A549 (cell line): Measurements from ENCODE around the gene ATG10. TPM values are rescaled to one million over a fixed set of nuclear protein-coding genes. Genes with fewer than 3 reads are reported as not detected.

ENCODE experiments used
- ATAC-seq, 2 experiments: fragments of 200-7000 bp in 1 of 2; fragments of >200 bp in 1 of 2; cut with Nextera tagmentation in 1 of 2; cut with Tn5 transposase in 1 of 2; 3 replicates each; pipeline versions ENCODE4 v1.8.0 to v1.9.1; 2018 to 2020; ENCODE audit warnings: mild to moderate bottlenecking in 1 of 2, moderate library complexity in 1 of 2
- CTCF ChIA-PET: fragments of 300-600 bp; sonication (Branson Sonifier 250); formaldehyde crosslinking; extraction: SDS; loops from one replicate; lab custom pipeline; 2021; ENCODE audit warnings: antibody characterized with exemption, inconsistent platforms; lab: Yijun Ruan, JAX
- POLR2A ChIA-PET: fragments of 350-600 bp; formaldehyde crosslinking; extraction: SDS; loops from one replicate; lab custom pipeline; 2021; ENCODE audit warnings: antibody characterized with exemption, inconsistent platforms; lab: Yijun Ruan, JAX
- DNase-seq, 2 experiments: peaks; one replicate each; pipeline versions ENCODE4 v3.0.0 to v3.0.0-alpha.2; 2011 to 2016; ENCODE audit warnings: low read depth in 1 of 2, low spot score in 1 of 2
- FAIRE-seq: peaks from 2 replicates; lab custom pipeline; 2011; peaks lifted over from hg19 to GRCh38; lab: Jason Lieb, UNC
- H3K27ac ChIP-seq, 2 experiments: fragments of >200 bp; sonication (Bioruptor Twin); formaldehyde crosslinking; 3 replicates each; pipeline ENCODE4 v1.5.1; 2016 to 2017
- H3K4me1 ChIP-seq: fragments of >200 bp; sonication (Bioruptor Twin); formaldehyde crosslinking; 3 replicates; pipeline ENCODE4 v1.6.1; 2016
- H3K4me2 ChIP-seq: fragments of >200 bp; sonication (Bioruptor Twin); formaldehyde crosslinking; 3 replicates; pipeline ENCODE4 v1.6.1; 2016
- H3K4me3 ChIP-seq: fragments of >200 bp; sonication (Bioruptor Twin); formaldehyde crosslinking; 3 replicates; pipeline ENCODE4 v1.5.1; 2016
- H3K9me3 ChIP-seq: fragments of >200 bp; sonication (Bioruptor Twin); formaldehyde crosslinking; 3 replicates; pipeline ENCODE4 v1.6.1; 2016
- CEBPB ChIP-seq, 2 experiments: fragments of >200 bp in 1 of 2; sonication (Bioruptor Twin) in 1 of 2; formaldehyde crosslinking in 1 of 2; IDR thresholded peaks; 2 replicates each; pipeline ENCODE4 v1.6.1; 2012 to 2016
- CHD2 ChIP-seq: fragments of 150-350 bp; IDR thresholded peaks from 2 replicates; pipeline ENCODE4 v1.6.1; 2014; ENCODE audit warnings: low read length; ENCODE audit not compliant: partially characterized antibody
- CHD4 ChIP-seq: fragments of 200-600 bp; sonication (generic); IDR thresholded peaks from 2 replicates; pipeline ENCODE4 v1.6.1; 2016; ENCODE audit warnings: antibody characterized with exemption, mild to moderate bottlenecking, borderline replicate concordance
- EP300 ChIP-seq, 2 experiments: fragments of >200 bp; sonication (Bioruptor Twin); formaldehyde crosslinking; IDR thresholded peaks; 2 replicates in 1 of 2; 3 replicates in 1 of 2; pipeline ENCODE4 v1.6.1; 2016 to 2017
- ESRRA ChIP-seq: fragments of 150-350 bp; IDR thresholded peaks from 2 replicates; pipeline ENCODE4 v1.6.1; 2014; ENCODE audit warnings: mild to moderate bottlenecking, low read length, borderline replicate concordance
- HEYL ChIP-seq: fragments of 250-450 bp; sonication (Bioruptor Pico); IDR thresholded peaks from 2 replicates; pipeline ENCODE4 v1.8.0; 2021; ENCODE audit warnings: mild to moderate bottlenecking, moderate library complexity
- HOXA7 ChIP-seq: fragments of 250-450 bp; sonication (Bioruptor Pico); IDR thresholded peaks from 2 replicates; pipeline ENCODE4 v1.5.0; 2020; ENCODE audit warnings: mild to moderate bottlenecking, moderate library complexity
- HOXB13 ChIP-seq: fragments of 250-450 bp; sonication (Bioruptor Pico); IDR thresholded peaks from 2 replicates; pipeline ENCODE4 v1.5.0; 2020; ENCODE audit warnings: low read depth, mild to moderate bottlenecking, moderate library complexity
- JUN ChIP-seq, 2 experiments: fragments of >200 bp; sonication (Bioruptor Twin); formaldehyde crosslinking; IDR thresholded peaks; 2 replicates in 1 of 2; 3 replicates in 1 of 2; pipeline ENCODE4 v1.6.1; 2016 to 2017
- JUNB ChIP-seq: fragments of >200 bp; sonication (Bioruptor Twin); formaldehyde crosslinking; IDR thresholded peaks from 2 replicates; pipeline ENCODE4 v1.6.1; 2016
- MAFK ChIP-seq: fragments of 450-650 bp; IDR thresholded peaks from 2 replicates; pipeline ENCODE4 v1.6.1; 2014; ENCODE audit not compliant: partially characterized antibody
- RCOR1 ChIP-seq: fragments of 150-350 bp; IDR thresholded peaks from 2 replicates; pipeline ENCODE4 v1.6.1; 2014; ENCODE audit warnings: antibody characterized with exemption, low read length, low read depth
- TFCP2L1 ChIP-seq: fragments of 250-450 bp; sonication (Bioruptor Pico); IDR thresholded peaks from 2 replicates; pipeline ENCODE4 v1.5.0; 2021; ENCODE audit warnings: mild to moderate bottlenecking
- TP53 ChIP-seq: fragments of 250-450 bp; sonication (Bioruptor Pico); IDR thresholded peaks from 2 replicates; pipeline ENCODE4 v1.5.0; 2021; ENCODE audit warnings: mild to moderate bottlenecking, moderate library complexity
- ZNF302 ChIP-seq: fragments of 250-450 bp; sonication (Bioruptor Pico); IDR thresholded peaks from 2 replicates; pipeline ENCODE4 v1.9.0; 2021; ENCODE audit warnings: inconsistent platforms, mild to moderate bottlenecking, moderate library complexity
- ZSCAN20 ChIP-seq: fragments of 250-450 bp; sonication (Bioruptor Pico); IDR thresholded peaks from 2 replicates; pipeline ENCODE4 v1.8.0; 2022; ENCODE audit warnings: mild to moderate bottlenecking, moderate library complexity
- WGBS: methylation state at CpG from one replicate; pipeline ENCODE4 v1.1.6; 2017; ENCODE audit errors: missing lambda C conversion rate; 5-methylcytosine and 5-hydroxymethylcytosine counted together
- polyA plus RNA-seq, 4 experiments: library from polyadenylated mRNA; depleted of rRNA in 3 of 4; stranded (reverse); fragments of >200 nt; fragmentation: RNase III in 1 of 4; extraction: RNeasy Plus Mini Kit Qiagen cat#74134 plus additional on column Dnase treatment in 1 of 4; gene quantifications; 2 replicates in 3 of 4; 3 replicates in 1 of 4; pipeline ENCODE4 v1.2.3, GENCODE V29; 2011 to 2017
- TF ChIP-seq, protein P1 (sequence below): fragments of 250-450 bp; sonication (Bioruptor Pico); IDR thresholded peaks from 2 replicates; pipeline ENCODE4 v1.5.0; 2021; ENCODE audit warnings: mild to moderate bottlenecking, moderate library complexity, borderline replicate concordance
- TF ChIP-seq, protein P2 (sequence below): fragments of >200 bp; sonication (Bioruptor Twin); formaldehyde crosslinking; IDR thresholded peaks from 2 replicates; pipeline ENCODE4 v1.6.1; 2016
- TF ChIP-seq, protein P3 (sequence below): fragments of 150-350 bp; IDR thresholded peaks from 2 replicates; pipeline ENCODE4 v1.6.1; 2014; ENCODE audit warnings: low read depth, mild to moderate bottlenecking, low read length
- TF ChIP-seq, protein P4 (sequence below): IDR thresholded peaks from 2 replicates; pipeline ENCODE4 v1.6.1; 2012
- TF ChIP-seq, protein P5 (sequence below): IDR thresholded peaks from 2 replicates; pipeline ENCODE4 v1.6.1; 2012
- TF ChIP-seq, protein P6 (sequence below): fragments of 200-600 bp; sonication (generic); IDR thresholded peaks from 2 replicates; pipeline ENCODE4 v1.6.1; 2016; ENCODE audit warnings: antibody characterized with exemption, mild to moderate bottlenecking, moderate library complexity

Gene ATG10
- polyA plus RNA-seq, 2 of the 4 experiments (the other 2 are of a cell fraction): 12.7 to 17.9 TPM

DNA sequence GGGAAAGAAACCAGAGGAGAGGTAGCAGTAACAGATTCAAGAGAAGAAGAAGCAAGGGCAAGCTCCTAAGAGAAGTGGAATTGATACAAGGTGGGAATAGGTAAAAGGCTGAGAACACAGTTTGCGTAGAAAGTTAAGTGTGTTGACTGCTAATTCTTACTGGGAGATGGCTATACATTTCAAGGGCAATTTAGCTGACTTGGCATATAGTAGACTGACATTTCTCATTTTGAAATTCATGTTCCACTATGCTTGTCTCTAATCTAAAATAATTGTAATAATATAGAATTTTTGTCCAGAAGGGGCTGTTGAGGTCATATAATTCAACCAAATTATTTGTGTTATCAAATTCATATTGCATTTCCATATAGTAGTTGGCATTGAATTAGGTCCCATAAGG, 144.0 kb downstream of the ATG10 start:
- no peak overlapping the region for H3K27ac ChIP-seq
- H3K9me3 ChIP-seq: no peaks in the 10 kb centered on the region
- POLR2A ChIA-PET: no interaction called here
- TF ChIP-seq TFCP2L1 (CRISPR knock-in tag) (no peak), RCOR1 (no peak), MAFK (peak; percentile 93)
- TF ChIP-seq, all 56 proteins: peak for 1
- 95% methylated on average over 1 of the region's 1 CpG for WGBS
- Histone ChIP-seq H3K4me1 (0 out of 3 replicates have a peak, but pooled peaks cover 5% of the 10 kb centered on the region), H3K4me2 (no peak overlapping the region), H3K4me3 (no peak overlapping the region)
- DNase-seq: no peak
- no peak for FAIRE-seq
- no peak for ATAC-seq
- CTCF ChIA-PET: interaction anchor here (0.6 to 0.9 kb wide), 3 partner anchors 9 to 176 kb away, joined by 3 read pairs; no protein-coding TSS in a partner anchor

DNA sequence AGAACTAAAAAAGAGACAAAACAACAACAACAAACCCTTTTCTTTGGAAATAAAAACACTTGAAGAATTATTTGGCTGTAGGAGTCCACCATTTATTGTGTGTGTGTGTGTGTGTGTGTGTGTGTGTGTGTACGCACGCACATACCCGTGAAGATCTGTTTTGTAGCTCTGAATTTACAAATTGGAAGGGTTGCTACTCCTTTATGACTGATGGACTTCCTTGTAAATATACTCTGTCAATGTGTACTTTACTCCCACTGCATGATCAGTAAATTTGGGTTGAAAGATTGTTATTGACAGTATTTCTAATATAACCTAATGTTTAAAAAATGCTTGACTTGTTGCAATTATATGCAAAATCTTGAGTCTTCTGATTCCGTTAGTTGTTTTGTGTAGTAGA, 148.1 kb downstream of the ATG10 start:
- DNase-seq (no peak), ATAC-seq (no peak), FAIRE-seq (no peak)
- POLR2A ChIA-PET: no interaction called here
- no peak overlapping the region for H3K27ac ChIP-seq
- H3K4me2 ChIP-seq: no peak overlapping the region
- no peak overlapping the region for H3K4me3 ChIP-seq
- no peaks in the 10 kb centered on the region for H3K4me1 ChIP-seq
- WGBS: 92% methylated on average over 4 of the region's 4 CpGs
- CTCF ChIA-PET: interaction anchor here (0.6 kb wide), 2 partner anchors 56 to 136 kb away, joined by 3 to 4 read pairs; no protein-coding TSS in a partner anchor
- no peaks in the 10 kb centered on the region for H3K9me3 ChIP-seq
- TF ChIP-seq, protein P1, sequence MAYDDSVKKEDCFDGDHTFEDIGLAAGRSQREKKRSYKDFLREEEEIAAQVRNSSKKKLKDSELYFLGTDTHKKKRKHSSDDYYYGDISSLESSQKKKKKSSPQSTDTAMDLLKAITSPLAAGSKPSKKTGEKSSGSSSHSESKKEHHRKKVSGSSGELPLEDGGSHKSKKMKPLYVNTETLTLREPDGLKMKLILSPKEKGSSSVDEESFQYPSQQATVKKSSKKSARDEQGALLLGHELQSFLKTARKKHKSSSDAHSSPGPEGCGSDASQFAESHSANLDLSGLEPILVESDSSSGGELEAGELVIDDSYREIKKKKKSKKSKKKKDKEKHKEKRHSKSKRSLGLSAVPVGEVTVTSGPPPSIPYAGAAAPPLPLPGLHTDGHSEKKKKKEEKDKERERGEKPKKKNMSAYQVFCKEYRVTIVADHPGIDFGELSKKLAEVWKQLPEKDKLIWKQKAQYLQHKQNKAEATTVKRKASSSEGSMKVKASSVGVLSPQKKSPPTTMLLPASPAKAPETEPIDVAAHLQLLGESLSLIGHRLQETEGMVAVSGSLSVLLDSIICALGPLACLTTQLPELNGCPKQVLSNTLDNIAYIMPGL: no peak
- no peak for TF ChIP-seq HOXA7 (CRISPR knock-in tag)
- no peak for TF ChIP-seq ZNF302 (CRISPR knock-in tag)
- TF ChIP-seq TFCP2L1 (CRISPR knock-in tag): no peak
- TF ChIP-seq HOXB13 (CRISPR knock-in tag): no peak
- no peak for TF ChIP-seq JUNB
- no peak for TF ChIP-seq JUN (IDR thresholded peaks at IDR 0.05)
- TF ChIP-seq, protein P2, sequence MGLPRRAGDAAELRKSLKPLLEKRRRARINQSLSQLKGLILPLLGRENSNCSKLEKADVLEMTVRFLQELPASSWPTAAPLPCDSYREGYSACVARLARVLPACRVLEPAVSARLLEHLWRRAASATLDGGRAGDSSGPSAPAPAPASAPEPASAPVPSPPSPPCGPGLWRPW: no peak

DNA sequence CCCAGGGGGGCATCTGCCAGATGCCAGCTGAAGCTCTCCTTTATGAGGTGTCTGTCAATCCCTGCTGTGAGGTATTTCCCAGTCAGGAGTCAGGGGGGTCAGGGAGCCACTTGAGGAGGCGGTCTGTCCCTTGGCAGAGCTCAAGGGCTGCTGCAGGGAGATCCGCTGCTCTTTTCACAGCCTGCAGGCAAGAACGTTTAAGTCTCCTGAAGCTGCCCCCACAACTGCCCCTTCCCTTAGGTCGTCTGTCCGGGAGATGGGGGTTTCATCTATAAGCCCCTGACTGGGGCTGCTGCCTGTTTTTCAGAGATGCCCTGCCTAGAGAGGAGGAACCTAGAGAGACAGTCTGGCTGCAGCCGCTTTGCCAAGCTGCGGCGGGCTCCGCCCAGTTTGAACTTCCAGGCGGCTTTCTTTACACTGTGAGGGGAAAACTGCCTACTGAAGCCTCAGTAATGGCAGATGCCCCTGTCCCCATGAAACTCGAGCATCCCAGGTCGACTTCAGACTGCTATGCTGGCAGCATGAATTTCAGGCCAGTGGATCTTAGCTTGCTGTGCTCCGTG, 158.0 kb downstream of the ATG10 start:
- FAIRE-seq (no peak), DNase-seq (no peak), ATAC-seq (no peak)
- no peak overlapping the region for H3K4me2 ChIP-seq
- H3K27ac ChIP-seq: no peak overlapping the region
- CTCF ChIA-PET: interaction anchor here (0.7 kb wide), 1 partner anchor 15 kb away, joined by 3 read pairs; no protein-coding TSS in a partner anchor
- H3K4me3 ChIP-seq: no peak overlapping the region
- no peak for TF ChIP-seq EP300 (IDR thresholded peaks at IDR 0.05)
- TF ChIP-seq TP53 (CRISPR knock-in tag): no peak
- TF ChIP-seq ESRRA: no peak
- TF ChIP-seq CHD2: no peak
- no peaks in the 10 kb centered on the region for H3K4me1 ChIP-seq
- 90% methylated on average over 10 of the region's 13 CpGs for whole genome bisulfite sequencing
- H3K9me3 ChIP-seq: peaks cover 6% of the 10 kb centered on the region; the same call in 1 of the 3 replicates
- POLR2A ChIA-PET: interaction anchor here (0.6 kb wide), 1 partner anchor 395 kb away, joined by 5 read pairs; no protein-coding TSS in a partner anchor

DNA sequence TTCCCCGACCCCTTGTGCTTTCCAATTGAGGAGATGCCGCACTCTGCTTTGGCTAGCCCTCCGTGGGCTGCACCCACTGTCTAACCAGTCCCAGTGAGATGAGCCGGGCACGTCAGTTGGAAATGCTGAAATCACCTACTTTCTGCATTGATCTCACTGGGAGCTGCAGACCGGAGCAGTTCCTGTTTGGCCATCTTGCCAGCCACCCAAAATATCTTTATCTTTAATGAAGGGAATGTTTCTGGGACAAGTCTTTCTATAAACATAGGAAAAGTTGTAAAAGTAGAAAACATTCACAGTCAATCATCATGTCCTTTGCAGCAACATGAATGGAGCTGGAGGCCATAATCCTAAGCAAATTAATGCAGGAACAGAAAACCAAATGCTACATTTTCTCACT, 158.8 kb downstream of the ATG10 start:
- Histone ChIP-seq H3K4me3 (no peak overlapping the region), H3K4me2 (no peak overlapping the region), H3K4me1 (no peaks in the 10 kb centered on the region), H3K27ac (no peak overlapping the region), H3K9me3 (peaks cover 6% of the 10 kb centered on the region; the same call in 1 of the 3 replicates)
- CTCF ChIA-PET: no interaction called here
- POLR2A ChIA-PET: no interaction called here
- DNase-seq (no peak), FAIRE-seq (no peak), ATAC-seq (no peak)
- 97% methylated on average over 6 of the region's 6 CpGs for WGBS
- TF ChIP-seq HOXB13 (CRISPR knock-in tag) (no peak), ZSCAN20 (no peak), HEYL (CRISPR knock-in tag) (no peak), CEBPB (IDR thresholded peaks at IDR 0.05) (no peak), CHD4 (no peak), JUNB (no peak)
- TF ChIP-seq, protein P3, sequence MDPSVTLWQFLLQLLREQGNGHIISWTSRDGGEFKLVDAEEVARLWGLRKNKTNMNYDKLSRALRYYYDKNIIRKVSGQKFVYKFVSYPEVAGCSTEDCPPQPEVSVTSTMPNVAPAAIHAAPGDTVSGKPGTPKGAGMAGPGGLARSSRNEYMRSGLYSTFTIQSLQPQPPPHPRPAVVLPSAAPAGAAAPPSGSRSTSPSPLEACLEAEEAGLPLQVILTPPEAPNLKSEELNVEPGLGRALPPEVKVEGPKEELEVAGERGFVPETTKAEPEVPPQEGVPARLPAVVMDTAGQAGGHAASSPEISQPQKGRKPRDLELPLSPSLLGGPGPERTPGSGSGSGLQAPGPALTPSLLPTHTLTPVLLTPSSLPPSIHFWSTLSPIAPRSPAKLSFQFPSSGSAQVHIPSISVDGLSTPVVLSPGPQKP: no peak
- TF ChIP-seq, protein P4, sequence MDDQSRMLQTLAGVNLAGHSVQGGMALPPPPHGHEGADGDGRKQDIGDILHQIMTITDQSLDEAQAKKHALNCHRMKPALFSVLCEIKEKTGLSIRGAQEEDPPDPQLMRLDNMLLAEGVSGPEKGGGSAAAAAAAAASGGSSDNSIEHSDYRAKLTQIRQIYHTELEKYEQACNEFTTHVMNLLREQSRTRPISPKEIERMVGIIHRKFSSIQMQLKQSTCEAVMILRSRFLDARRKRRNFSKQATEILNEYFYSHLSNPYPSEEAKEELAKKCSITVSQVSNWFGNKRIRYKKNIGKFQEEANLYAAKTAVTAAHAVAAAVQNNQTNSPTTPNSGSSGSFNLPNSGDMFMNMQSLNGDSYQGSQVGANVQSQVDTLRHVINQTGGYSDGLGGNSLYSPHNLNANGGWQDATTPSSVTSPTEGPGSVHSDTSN: no peak
- TF ChIP-seq, protein P5, sequence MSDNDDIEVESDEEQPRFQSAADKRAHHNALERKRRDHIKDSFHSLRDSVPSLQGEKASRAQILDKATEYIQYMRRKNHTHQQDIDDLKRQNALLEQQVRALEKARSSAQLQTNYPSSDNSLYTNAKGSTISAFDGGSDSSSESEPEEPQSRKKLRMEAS: no peak
- TF ChIP-seq, protein P6, sequence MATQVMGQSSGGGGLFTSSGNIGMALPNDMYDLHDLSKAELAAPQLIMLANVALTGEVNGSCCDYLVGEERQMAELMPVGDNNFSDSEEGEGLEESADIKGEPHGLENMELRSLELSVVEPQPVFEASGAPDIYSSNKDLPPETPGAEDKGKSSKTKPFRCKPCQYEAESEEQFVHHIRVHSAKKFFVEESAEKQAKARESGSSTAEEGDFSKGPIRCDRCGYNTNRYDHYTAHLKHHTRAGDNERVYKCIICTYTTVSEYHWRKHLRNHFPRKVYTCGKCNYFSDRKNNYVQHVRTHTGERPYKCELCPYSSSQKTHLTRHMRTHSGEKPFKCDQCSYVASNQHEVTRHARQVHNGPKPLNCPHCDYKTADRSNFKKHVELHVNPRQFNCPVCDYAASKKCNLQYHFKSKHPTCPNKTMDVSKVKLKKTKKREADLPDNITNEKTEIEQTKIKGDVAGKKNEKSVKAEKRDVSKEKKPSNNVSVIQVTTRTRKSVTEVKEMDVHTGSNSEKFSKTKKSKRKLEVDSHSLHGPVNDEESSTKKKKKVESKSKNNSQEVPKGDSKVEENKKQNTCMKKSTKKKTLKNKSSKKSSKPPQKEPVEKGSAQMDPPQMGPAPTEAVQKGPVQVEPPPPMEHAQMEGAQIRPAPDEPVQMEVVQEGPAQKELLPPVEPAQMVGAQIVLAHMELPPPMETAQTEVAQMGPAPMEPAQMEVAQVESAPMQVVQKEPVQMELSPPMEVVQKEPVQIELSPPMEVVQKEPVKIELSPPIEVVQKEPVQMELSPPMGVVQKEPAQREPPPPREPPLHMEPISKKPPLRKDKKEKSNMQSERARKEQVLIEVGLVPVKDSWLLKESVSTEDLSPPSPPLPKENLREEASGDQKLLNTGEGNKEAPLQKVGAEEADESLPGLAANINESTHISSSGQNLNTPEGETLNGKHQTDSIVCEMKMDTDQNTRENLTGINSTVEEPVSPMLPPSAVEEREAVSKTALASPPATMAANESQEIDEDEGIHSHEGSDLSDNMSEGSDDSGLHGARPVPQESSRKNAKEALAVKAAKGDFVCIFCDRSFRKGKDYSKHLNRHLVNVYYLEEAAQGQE: no peak
